ENCODE results near the gene NUMBL. TPM values are rescaled to one million over a fixed set of nuclear protein-coding genes. Genes with fewer than 3 reads are reported as not detected.

Gene NUMBL
- total and polyA plus RNA-seq, 9 of the 15 experiments (the other 6 are each of a cell fraction or from before 2014, with no cell fraction given), result 0.39 to 38.6 (median 6.6) TPM

DNA sequence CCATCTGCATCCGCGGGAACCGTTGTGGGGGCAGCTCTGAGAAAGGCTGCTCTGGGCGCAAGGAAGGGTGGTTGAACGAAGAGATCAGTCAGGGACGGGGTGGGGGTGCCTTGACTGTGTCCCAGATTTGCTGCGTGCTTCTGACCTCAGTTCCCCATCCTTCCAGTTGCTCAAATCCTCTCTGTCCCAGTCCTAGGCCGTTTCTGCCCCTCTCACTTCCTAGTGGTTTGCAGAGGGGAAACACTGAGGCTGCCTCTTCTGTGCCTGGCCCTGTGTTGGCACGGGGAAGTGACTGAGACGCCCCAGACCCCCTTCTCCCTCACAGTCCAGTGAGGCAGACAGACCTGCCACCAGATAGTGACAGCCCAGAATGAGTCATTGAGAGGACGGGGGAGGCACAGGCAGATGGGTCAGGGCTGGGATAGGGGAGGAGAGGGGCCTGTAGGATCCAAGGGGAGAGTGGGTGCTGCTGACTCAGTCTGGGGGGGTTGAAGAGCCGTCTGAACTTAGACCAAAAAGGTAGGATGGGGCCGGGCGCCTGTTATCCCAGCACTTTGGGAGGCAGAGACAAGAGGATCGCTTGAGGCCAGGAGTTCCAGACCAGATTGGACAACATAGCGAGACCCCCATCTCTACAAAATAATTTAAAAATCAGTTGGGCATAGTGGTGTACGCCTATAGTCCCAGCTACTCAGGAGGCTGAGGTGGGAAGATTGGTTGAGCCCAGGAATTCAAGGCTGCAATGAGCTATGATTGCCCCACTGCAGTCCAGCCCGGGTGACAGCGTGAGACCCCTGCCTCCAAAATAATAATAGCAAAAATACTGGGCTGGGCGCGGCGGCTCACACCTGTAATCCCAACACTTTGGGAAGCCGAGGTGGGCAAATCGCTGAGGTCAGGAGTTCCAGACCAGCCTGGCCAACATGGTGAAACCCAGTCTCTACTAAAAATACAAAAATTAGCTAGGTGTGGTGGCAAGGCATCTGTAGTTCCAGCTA, 26.5 kb downstream of the NUMBL start (continued):
- TF ChIP-seq ELF2 (CRISPR knock-in tag; IDR thresholded peaks at IDR 0.05) (no peak), TAF9B (IDR thresholded peaks at IDR 0.05; ENCODE audit: partially characterized antibody) (peak; percentile 68), SIN3B (IDR thresholded peaks at IDR 0.05; ENCODE audit: low read depth) (no peak), KDM5B (IDR thresholded peaks at IDR 0.05; ENCODE audit: insufficient replicate concordance, low read depth, low read length) (no peak), ZNF121 (CRISPR knock-in tag; conservative IDR thresholded peaks at IDR 0.05) (peak; percentile 55), ZBTB11 (CRISPR knock-in tag; IDR thresholded peaks at IDR 0.05) (no peak), RAD51 (IDR thresholded peaks at IDR 0.05; ENCODE audit: borderline replicate concordance, low read depth) (no peak), SMAD1 (IDR thresholded peaks at IDR 0.05; ENCODE audit: low read depth, low read length, partially characterized antibody) (no peak), POLR2A (conservative IDR thresholded peaks at IDR 0.05) (peak; percentile 64; the same call in 1 of the 2 replicates), ZNF695 (CRISPR knock-in tag; IDR thresholded peaks at IDR 0.05) (no peak), E2F1 (CRISPR knock-in tag; IDR thresholded peaks at IDR 0.05) (no peak), RB1 (IDR thresholded peaks at IDR 0.05; ENCODE audit: low read depth) (no peak), ZNF197 (CRISPR knock-in tag; IDR thresholded peaks at IDR 0.05; ENCODE audit: low read depth) (no peak)
- TF ChIP-seq, protein P1, sequence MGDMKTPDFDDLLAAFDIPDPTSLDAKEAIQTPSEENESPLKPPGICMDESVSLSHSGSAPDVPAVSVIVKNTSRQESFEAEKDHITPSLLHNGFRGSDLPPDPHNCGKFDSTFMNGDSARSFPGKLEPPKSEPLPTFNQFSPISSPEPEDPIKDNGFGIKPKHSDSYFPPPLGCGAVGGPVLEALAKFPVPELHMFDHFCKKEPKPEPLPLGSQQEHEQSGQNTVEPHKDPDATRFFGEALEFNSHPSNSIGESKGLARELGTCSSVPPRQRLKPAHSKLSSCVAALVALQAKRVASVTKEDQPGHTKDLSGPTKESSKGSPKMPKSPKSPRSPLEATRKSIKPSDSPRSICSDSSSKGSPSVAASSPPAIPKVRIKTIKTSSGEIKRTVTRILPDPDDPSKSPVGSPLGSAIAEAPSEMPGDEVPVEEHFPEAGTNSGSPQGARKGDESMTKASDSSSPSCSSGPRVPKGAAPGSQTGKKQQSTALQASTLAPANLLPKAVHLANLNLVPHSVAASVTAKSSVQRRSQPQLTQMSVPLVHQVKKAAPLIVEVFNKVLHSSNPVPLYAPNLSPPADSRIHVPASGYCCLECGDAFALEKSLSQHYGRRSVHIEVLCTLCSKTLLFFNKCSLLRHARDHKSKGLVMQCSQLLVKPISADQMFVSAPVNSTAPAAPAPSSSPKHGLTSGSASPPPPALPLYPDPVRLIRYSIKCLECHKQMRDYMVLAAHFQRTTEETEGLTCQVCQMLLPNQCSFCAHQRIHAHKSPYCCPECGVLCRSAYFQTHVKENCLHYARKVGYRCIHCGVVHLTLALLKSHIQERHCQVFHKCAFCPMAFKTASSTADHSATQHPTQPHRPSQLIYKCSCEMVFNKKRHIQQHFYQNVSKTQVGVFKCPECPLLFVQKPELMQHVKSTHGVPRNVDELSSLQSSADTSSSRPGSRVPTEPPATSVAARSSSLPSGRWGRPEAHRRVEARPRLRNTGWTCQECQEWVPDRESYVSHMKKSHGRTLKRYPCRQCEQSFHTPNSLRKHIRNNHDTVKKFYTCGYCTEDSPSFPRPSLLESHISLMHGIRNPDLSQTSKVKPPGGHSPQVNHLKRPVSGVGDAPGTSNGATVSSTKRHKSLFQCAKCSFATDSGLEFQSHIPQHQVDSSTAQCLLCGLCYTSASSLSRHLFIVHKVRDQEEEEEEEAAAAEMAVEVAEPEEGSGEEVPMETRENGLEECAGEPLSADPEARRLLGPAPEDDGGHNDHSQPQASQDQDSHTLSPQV (IDR thresholded peaks at IDR 0.05), result peak; percentile 47
- TF ChIP-seq, protein P2, sequence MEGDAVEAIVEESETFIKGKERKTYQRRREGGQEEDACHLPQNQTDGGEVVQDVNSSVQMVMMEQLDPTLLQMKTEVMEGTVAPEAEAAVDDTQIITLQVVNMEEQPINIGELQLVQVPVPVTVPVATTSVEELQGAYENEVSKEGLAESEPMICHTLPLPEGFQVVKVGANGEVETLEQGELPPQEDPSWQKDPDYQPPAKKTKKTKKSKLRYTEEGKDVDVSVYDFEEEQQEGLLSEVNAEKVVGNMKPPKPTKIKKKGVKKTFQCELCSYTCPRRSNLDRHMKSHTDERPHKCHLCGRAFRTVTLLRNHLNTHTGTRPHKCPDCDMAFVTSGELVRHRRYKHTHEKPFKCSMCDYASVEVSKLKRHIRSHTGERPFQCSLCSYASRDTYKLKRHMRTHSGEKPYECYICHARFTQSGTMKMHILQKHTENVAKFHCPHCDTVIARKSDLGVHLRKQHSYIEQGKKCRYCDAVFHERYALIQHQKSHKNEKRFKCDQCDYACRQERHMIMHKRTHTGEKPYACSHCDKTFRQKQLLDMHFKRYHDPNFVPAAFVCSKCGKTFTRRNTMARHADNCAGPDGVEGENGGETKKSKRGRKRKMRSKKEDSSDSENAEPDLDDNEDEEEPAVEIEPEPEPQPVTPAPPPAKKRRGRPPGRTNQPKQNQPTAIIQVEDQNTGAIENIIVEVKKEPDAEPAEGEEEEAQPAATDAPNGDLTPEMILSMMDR (IDR thresholded peaks at IDR 0.05 in 2 of 3, conservative IDR thresholded peaks at IDR 0.05 in 1 of 3; ENCODE audit: insufficient read depth in 2 of 3, low read depth in 1 of 3, low read length in 3 of 3), result no peak

All from K562 (cell line).